HEK293 (cell line): ENCODE results near the gene FOXRED1.

Source experiments
- CTCF ChIA-PET: fragments of 350-600 bp; formaldehyde crosslinking; extraction: SDS; loops from one replicate; lab custom pipeline; 2021; ENCODE audit warnings: antibody characterized with exemption; lab: Yijun Ruan, JAX
- POLR2A ChIA-PET: fragments of 300-600 bp; formaldehyde crosslinking; extraction: SDS; loops from one replicate; lab custom pipeline; 2020; ENCODE audit warnings: antibody characterized with exemption, inconsistent platforms; lab: Yijun Ruan, JAX
- H3K27ac ChIP-seq: fragments of 200-500 bp; sonication (Bioruptor generic); 2 replicates; pipeline ENCODE4 v1.5.1; 2014; ENCODE audit warnings: low read depth, low read length, control low read depth, inconsistent platforms; ENCODE audit errors: extremely low read depth
- H3K36me3 ChIP-seq, 2 experiments: fragments of 200-500 bp in 1 of 2; sonication (Bioruptor generic) in 1 of 2; 1 replicate in 1 of 2; 2 replicates in 1 of 2; pipeline ENCODE4 v1.5.1; 2014 to 2017; ENCODE audit warnings: inconsistent platforms in 2 of 2, low read length in 2 of 2; ENCODE audit not compliant: control insufficient read depth in 2 of 2, insufficient read depth in 1 of 2
- H3K4me1 ChIP-seq: fragments of 200-500 bp; sonication (Bioruptor generic); 2 replicates; pipeline ENCODE4 v1.5.1; 2014; ENCODE audit warnings: mild to moderate bottlenecking, low read length, inconsistent platforms; ENCODE audit not compliant: control insufficient read depth, insufficient read depth
- H3K4me3 ChIP-seq: 2 replicates; pipeline ENCODE4 v1.5.1; 2011; ENCODE audit warnings: low read depth, mild to moderate bottlenecking, control low read depth, low read length, moderate library complexity
- H3K9me3 ChIP-seq: fragments of 200-500 bp; sonication (Bioruptor generic); 2 replicates; pipeline ENCODE4 v1.5.1; 2014; ENCODE audit warnings: low read depth, low read length, inconsistent platforms; ENCODE audit not compliant: control insufficient read depth, insufficient read depth
- HOXD13 ChIP-seq: sonication (generic); formaldehyde crosslinking; IDR thresholded peaks from 2 replicates; pipeline ENCODE4 v1.8.0; 2022; ENCODE audit warnings: missing genetic modification reagents, borderline replicate concordance
- OSR2 ChIP-seq: fragments of 450-650 bp; formaldehyde crosslinking; IDR thresholded peaks from 2 replicates; pipeline ENCODE4 v1.5.1; 2016; ENCODE audit warnings: missing biosample characterization, missing genetic modification characterization
- PATZ1 ChIP-seq: fragments of 450-650 bp; formaldehyde crosslinking; IDR thresholded peaks from 2 replicates; pipeline ENCODE4 v1.5.1; 2016; ENCODE audit warnings: missing biosample characterization, missing genetic modification characterization
- PBX3 ChIP-seq: sonication (generic); formaldehyde crosslinking; IDR thresholded peaks from 2 replicates; pipeline ENCODE4 v1.8.1; 2022; ENCODE audit warnings: mild to moderate bottlenecking, moderate library complexity, missing genetic modification reagents
- SCRT1 ChIP-seq: fragments of 450-650 bp; formaldehyde crosslinking; IDR thresholded peaks from 2 replicates; pipeline ENCODE4 v1.5.1; 2016; ENCODE audit warnings: missing biosample characterization, missing genetic modification characterization, borderline replicate concordance
- SCRT2 ChIP-seq: fragments of 450-650 bp; formaldehyde crosslinking; IDR thresholded peaks from 2 replicates; pipeline ENCODE4 v1.5.1; 2016; ENCODE audit warnings: missing biosample characterization, missing genetic modification characterization
- SP3 ChIP-seq: fragments of 450-650 bp; formaldehyde crosslinking; IDR thresholded peaks from 2 replicates; pipeline ENCODE4 v1.5.1; 2016; ENCODE audit warnings: missing biosample characterization, missing genetic modification characterization
- TCF7L2 ChIP-seq: IDR thresholded peaks from 2 replicates; pipeline ENCODE4 v1.6.1; 2011; ENCODE audit warnings: low read depth, mild to moderate bottlenecking, inconsistent platforms, low read length, moderate library complexity, borderline replicate concordance
- ZBTB21 ChIP-seq: fragments of 450-650 bp; formaldehyde crosslinking; IDR thresholded peaks from 2 replicates; pipeline ENCODE4 v1.5.1; 2017; ENCODE audit warnings: missing biosample characterization, missing genetic modification characterization
- ZIC2 ChIP-seq: fragments of 450-650 bp; formaldehyde crosslinking; IDR thresholded peaks from 2 replicates; pipeline ENCODE4 v1.5.1; 2016; ENCODE audit warnings: missing biosample characterization, missing genetic modification characterization
- ZNF132 ChIP-seq: fragments of 450-650 bp; formaldehyde crosslinking; IDR thresholded peaks from 2 replicates; pipeline ENCODE4 v1.5.1; 2017; ENCODE audit warnings: missing biosample characterization, missing genetic modification characterization, borderline replicate concordance
- ZNF19 ChIP-seq: fragments of 450-650 bp; formaldehyde crosslinking; IDR thresholded peaks from 2 replicates; pipeline ENCODE4; 2016; ENCODE audit warnings: missing biosample characterization, missing genetic modification characterization, low read depth
- ZNF202 ChIP-seq: fragments of 450-650 bp; formaldehyde crosslinking; IDR thresholded peaks from 2 replicates; pipeline ENCODE4 v1.5.1; 2016; ENCODE audit warnings: missing biosample characterization, missing genetic modification characterization, borderline replicate concordance
- ZNF23 ChIP-seq: fragments of 450-650 bp; formaldehyde crosslinking; IDR thresholded peaks from 2 replicates; pipeline ENCODE4 v1.5.1; 2016; ENCODE audit warnings: missing biosample characterization, missing genetic modification characterization, borderline replicate concordance
- ZNF354C ChIP-seq: fragments of 450-650 bp; formaldehyde crosslinking; IDR thresholded peaks from 2 replicates; pipeline ENCODE4 v1.5.1; 2016; ENCODE audit warnings: missing biosample characterization, missing genetic modification characterization, low read depth, borderline replicate concordance
- ZNF473 ChIP-seq: fragments of 450-650 bp; formaldehyde crosslinking; IDR thresholded peaks from 2 replicates; pipeline ENCODE4 v1.5.1; 2017; ENCODE audit warnings: missing biosample characterization, missing genetic modification characterization
- ZNF501 ChIP-seq: fragments of 450-650 bp; formaldehyde crosslinking; IDR thresholded peaks from 2 replicates; pipeline ENCODE4 v1.5.1; 2016; ENCODE audit warnings: missing biosample characterization, missing genetic modification characterization
- ZNF549 ChIP-seq: fragments of 450-650 bp; IDR thresholded peaks from 2 replicates; pipeline ENCODE4 v1.5.1; 2018; ENCODE audit warnings: missing biosample characterization, missing genetic modification characterization, mild to moderate bottlenecking, inconsistent platforms, moderate library complexity
- ZNF561 ChIP-seq: fragments of 450-650 bp; IDR thresholded peaks from 2 replicates; pipeline ENCODE4 v1.5.1; 2018; ENCODE audit warnings: missing biosample characterization, missing genetic modification characterization, borderline replicate concordance
- ZNF600 ChIP-seq: fragments of 450-650 bp; formaldehyde crosslinking; IDR thresholded peaks from 2 replicates; pipeline ENCODE4 v1.5.1; 2016; ENCODE audit warnings: missing biosample characterization, missing genetic modification characterization
- ZNF664 ChIP-seq: fragments of 450-650 bp; formaldehyde crosslinking; IDR thresholded peaks from 2 replicates; pipeline ENCODE4 v1.5.1; 2016; ENCODE audit warnings: missing biosample characterization, missing genetic modification characterization
- ZNF768 ChIP-seq: fragments of 450-650 bp; formaldehyde crosslinking; IDR thresholded peaks from 2 replicates; pipeline ENCODE4 v1.5.1; 2018; ENCODE audit warnings: missing biosample characterization, mild to moderate bottlenecking, missing genetic modification characterization
- TF ChIP-seq, protein P1 (sequence below): fragments of 450-650 bp; formaldehyde crosslinking; IDR thresholded peaks from 2 replicates; pipeline ENCODE4 v1.5.1; 2016; ENCODE audit warnings: missing biosample characterization, missing genetic modification characterization
- TF ChIP-seq, protein P2 (sequence below): fragments of 450-650 bp; formaldehyde crosslinking; IDR thresholded peaks from 2 replicates; pipeline ENCODE4 v1.5.1; 2016; ENCODE audit warnings: missing biosample characterization, missing genetic modification characterization

FOXRED1 gene

DNA sequence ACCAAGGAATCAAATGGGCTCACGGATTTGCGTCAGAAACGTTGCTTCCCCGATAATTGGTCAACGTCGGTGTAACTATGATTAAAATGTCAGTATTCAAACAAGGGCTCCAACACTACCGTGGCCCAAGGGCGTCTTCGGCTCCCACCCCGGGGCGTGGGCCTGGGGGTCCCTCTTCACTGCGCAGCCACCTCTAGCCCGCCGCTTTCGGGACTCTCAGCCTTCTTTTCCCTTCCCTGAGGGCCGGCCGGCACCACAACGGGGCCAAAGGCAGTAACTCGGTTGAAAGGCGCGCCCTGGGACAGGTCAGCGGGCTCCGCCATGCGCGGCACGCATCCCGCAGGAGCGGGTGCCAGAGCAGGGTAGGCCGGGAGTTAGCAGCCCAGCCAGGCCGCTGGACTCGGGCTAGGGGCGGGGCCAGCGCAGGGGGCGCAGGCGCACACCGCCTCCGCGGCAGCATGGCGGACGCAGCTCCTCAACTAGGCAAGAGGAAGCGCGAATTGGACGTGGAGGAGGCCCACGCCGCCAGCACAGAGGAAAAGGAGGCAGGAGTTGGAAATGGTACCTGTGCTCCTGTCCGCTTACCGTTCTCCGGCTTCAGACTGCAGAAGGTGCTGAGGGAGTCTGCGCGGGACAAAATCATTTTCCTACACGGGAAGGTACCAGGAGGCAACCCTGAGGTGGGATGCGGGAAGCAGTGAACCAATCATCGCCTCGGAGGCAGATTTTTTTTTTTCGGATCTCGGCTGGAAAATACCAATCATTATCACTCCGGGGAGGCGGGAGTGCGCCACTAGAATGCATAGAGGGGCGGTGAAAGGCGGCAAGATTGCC is 34.9 kb downstream of the FOXRED1 start, which contains the start of gene DCPS (continued):
- TF ChIP-seq, protein P1, sequence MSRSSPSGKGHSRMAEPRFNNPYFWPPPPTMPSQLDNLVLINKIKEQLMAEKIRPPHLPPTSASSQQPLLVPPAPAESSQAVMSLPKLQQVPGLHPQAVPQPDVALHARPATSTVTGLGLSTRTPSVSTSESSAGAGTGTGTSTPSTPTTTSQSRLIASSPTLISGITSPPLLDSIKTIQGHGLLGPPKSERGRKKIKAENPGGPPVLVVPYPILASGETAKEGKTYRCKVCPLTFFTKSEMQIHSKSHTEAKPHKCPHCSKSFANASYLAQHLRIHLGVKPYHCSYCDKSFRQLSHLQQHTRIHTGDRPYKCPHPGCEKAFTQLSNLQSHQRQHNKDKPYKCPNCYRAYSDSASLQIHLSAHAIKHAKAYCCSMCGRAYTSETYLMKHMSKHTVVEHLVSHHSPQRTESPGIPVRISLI (tag by site-specific recombination), result peak; percentile 65; the same call in 1 of the 2 replicates
- TF ChIP-seq ZNF473 (tag by site-specific recombination), result no peak
- no peak for TF ChIP-seq ZNF202
- TF ChIP-seq ZNF23, result no peak
- peak; percentile 86 for TF ChIP-seq ZNF501 (tag by site-specific recombination)

DNA sequence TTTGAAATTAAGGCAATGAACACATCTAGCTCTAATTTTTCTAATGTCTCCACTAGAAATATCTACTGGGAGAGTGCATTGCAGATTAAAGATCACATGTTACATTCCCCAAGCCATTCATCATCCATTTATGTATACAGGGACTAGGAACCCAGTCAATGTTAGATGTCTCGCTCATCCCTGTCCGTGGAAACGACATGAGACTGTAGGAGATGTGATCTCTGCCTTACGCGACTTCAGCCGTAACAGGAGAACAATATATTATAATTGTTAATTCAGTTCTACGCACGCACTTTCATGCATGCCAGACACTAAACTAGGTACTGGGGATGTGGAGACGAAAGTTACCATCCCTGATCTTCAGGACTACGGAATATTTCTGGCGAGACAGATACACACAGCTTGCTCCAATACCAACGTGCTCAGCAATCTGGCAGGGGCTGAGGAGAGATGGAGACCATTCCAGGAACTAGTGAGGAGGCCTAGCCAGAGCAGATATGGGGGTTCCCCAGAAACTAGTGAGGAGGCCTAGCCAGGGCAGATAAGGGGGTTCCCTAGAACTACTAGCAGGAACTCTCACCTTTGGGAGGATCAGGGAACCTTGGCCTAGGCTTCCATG is 35.6 kb downstream of the FOXRED1 start:
- peaks cover 0 to 13% of the 10 kb centered on the region in 2 experiments; a peak in 2 of 3 replicates for H3K36me3 ChIP-seq
- TF ChIP-seq, protein P2, sequence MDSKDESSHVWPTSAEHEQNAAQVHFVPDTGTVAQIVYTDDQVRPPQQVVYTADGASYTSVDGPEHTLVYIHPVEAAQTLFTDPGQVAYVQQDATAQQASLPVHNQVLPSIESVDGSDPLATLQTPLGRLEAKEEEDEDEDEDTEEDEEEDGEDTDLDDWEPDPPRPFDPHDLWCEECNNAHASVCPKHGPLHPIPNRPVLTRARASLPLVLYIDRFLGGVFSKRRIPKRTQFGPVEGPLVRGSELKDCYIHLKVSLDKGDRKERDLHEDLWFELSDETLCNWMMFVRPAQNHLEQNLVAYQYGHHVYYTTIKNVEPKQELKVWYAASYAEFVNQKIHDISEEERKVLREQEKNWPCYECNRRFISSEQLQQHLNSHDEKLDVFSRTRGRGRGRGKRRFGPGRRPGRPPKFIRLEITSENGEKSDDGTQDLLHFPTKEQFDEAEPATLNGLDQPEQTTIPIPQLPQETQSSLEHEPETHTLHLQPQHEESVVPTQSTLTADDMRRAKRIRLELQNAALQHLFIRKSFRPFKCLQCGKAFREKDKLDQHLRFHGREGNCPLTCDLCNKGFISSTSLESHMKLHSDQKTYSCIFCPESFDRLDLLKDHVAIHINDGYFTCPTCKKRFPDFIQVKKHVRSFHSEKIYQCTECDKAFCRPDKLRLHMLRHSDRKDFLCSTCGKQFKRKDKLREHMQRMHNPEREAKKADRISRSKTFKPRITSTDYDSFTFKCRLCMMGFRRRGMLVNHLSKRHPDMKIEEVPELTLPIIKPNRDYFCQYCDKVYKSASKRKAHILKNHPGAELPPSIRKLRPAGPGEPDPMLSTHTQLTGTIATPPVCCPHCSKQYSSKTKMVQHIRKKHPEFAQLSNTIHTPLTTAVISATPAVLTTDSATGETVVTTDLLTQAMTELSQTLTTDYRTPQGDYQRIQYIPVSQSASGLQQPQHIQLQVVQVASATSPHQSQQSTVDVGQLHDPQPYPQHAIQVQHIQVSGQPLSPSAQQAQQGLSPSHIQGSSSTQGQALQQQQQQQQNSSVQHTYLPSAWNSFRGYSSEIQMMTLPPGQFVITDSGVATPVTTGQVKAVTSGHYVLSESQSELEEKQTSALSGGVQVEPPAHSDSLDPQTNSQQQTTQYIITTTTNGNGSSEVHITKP (tag by site-specific recombination), result 0 out of 2 replicates have a peak, but pooled peaks have one; percentile 11
- TF ChIP-seq ZIC2, result no peak
- TF ChIP-seq ZBTB21 (tag by site-specific recombination), result no peak
- TF ChIP-seq PBX3 (CRISPR knock-in tag), result no peak
- TF ChIP-seq ZNF561 (tag by site-specific recombination), result no peak
- peak; percentile 52; the same call in 1 of the 2 replicates for TF ChIP-seq TCF7L2
- no peak for TF ChIP-seq ZNF664 (tag by site-specific recombination)
- no peak for TF ChIP-seq ZNF600
- H3K9me3 ChIP-seq, result no peaks in the 10 kb centered on the region
- CTCF ChIA-PET, result interaction anchor here (0.6 to 0.9 kb wide), 3 partner anchors 14 to 434 kb away, joined by 3 to 4 read pairs (median 4); no protein-coding TSS in a partner anchor
- POLR2A ChIA-PET, result interaction anchor here (0.6 to 1.4 kb wide), 7 partner anchors 12 to 252 kb away, joined by 3 to 6 read pairs (median 3); partner anchors contain the start of genes FOXRED1, SRPRA and ST3GAL4
- H3K4me1 ChIP-seq, result no peaks in the 10 kb centered on the region
- H3K4me3 ChIP-seq, result peak overlapping the region; percentile 78
- no peak overlapping the region; the same call in 1 of the 2 replicates for H3K27ac ChIP-seq

- H3K4me1 ChIP-seq, result no peaks in the 10 kb centered on the region
- TF ChIP-seq SCRT1 (tag by site-specific recombination) (peak; percentile 53; the same call in 1 of the 2 replicates), SP3 (tag by site-specific recombination) (no peak), HOXD13 (CRISPR knock-in tag) (no peak), SCRT2 (tag by site-specific recombination) (peak; percentile 84), ZNF549 (tag by site-specific recombination) (no peak), ZNF132 (tag by site-specific recombination) (no peak), OSR2 (no peak), ZNF19 (no peak), ZNF768 (tag by site-specific recombination) (no peak), PATZ1 (tag by site-specific recombination) (no peak), ZNF354C (tag by site-specific recombination) (no peak), ZNF202 (no peak), ZNF23 (no peak)
- TF ChIP-seq, all 188 proteins: peak for 2
- H3K27ac ChIP-seq, result no peak overlapping the region
- no peak overlapping the region for H3K4me3 ChIP-seq
- H3K36me3 ChIP-seq, result peaks cover 0 to 10% of the 10 kb centered on the region in 2 experiments; a peak in 2 of 3 replicates
- no peaks in the 10 kb centered on the region for H3K9me3 ChIP-seq
- ChIA-PET POLR2A (no interaction called here), CTCF (no interaction called here)
Observed at GRCh38 chr11:126305699-126306098, 36.7 kb downstream of the FOXRED1 start.
